GM21576 (cell line): ENCODE results near the gene UNC13B.

Experiments
- ATAC-seq: cut with Tn5 transposase; IDR thresholded peaks from one replicate; pipeline ENCODE4 v1.9.1; 2021; ENCODE audit warnings: mild to moderate bottlenecking, moderate library complexity; ENCODE audit not compliant: unreplicated experiment

The UNC13B gene

GRCh38 chr9:35318741-35319140 is 156.9 kb downstream of the UNC13B start:
- ATAC-seq: no peak

- ATAC-seq: no peak
Measured at GRCh38 chr9:35322075-35322885, 160.5 kb downstream of the UNC13B start.

- no peak for ATAC-seq
Measured at GRCh38 chr9:35324966-35325365, 163.2 kb downstream of the UNC13B start.

- no peak for ATAC-seq
Measured at GRCh38 chr9:35333551-35333950, 171.7 kb downstream of the UNC13B start.

- no peak for ATAC-seq
Measured at GRCh38 chr9:35335164-35335563, 173.4 kb downstream of the UNC13B start.

- ATAC-seq: no peak
Measured at GRCh38 chr9:35338086-35338485, 176.3 kb downstream of the UNC13B start.

- ATAC-seq: no peak
Measured at GRCh38 chr9:35338561-35339274, 176.9 kb downstream of the UNC13B start.

GRCh38 chr9:35340046-35340445 is 178.2 kb downstream of the UNC13B start:
- ATAC-seq: no peak

- no peak for ATAC-seq
Measured at GRCh38 chr9:35341021-35341420, 179.2 kb downstream of the UNC13B start.

- ATAC-seq: no peak
Measured at GRCh38 chr9:35341585-35341984, 179.8 kb downstream of the UNC13B start.

GRCh38 chr9:35342221-35342958 is 180.6 kb downstream of the UNC13B start:
- no peak for ATAC-seq

- no peak for ATAC-seq
Measured at GRCh38 chr9:35348109-35348508, 186.3 kb downstream of the UNC13B start.

GRCh38 chr9:35349287-35349990 is 187.6 kb downstream of the UNC13B start:
- ATAC-seq: no peak

- no peak for ATAC-seq
Measured at GRCh38 chr9:35350212-35350611, 188.4 kb downstream of the UNC13B start.

- ATAC-seq: no peak
Measured at GRCh38 chr9:35350827-35351549, 189.2 kb downstream of the UNC13B start.

- ATAC-seq: no peak
Measured at GRCh38 chr9:35353731-35354365, 192.0 kb downstream of the UNC13B start.

GRCh38 chr9:35355939-35356338 is 194.1 kb downstream of the UNC13B start:
- no peak for ATAC-seq

- no peak for ATAC-seq
Measured at GRCh38 chr9:35357116-35357515, 195.3 kb downstream of the UNC13B start.

GRCh38 chr9:35357826-35358225 is 196.0 kb downstream of the UNC13B start:
- ATAC-seq: no peak
